Ramos (cell line): Measurements from ENCODE around the gene ATP6V1B1.
"Not testable (repeated sequence)": the region's sequence is repeated elsewhere in the genome, so short reads cannot be mapped to it uniquely, and the experiment has no call there.

Experiments used
- in situ Hi-C: fragments of 300-500 bp; cut with MboI; formaldehyde crosslinking; loops from one replicate; pipeline ENCODE4 v1.14.3; 2022; ENCODE audit warnings: low sequenced_read_pairs; ENCODE audit not compliant: unreplicated experiment

ATP6V1B1 gene

GRCh38 chr2:70999931-71000330 is 64.2 kb downstream of the ATP6V1B1 start:
- in situ Hi-C loops, result not testable (repeated sequence)

- in situ Hi-C loops, result no loop called here
Measured at GRCh38 chr2:71000780-71001591, 65.3 kb downstream of the ATP6V1B1 start.

- in situ Hi-C loops, result no loop called here
Measured at GRCh38 chr2:71001592-71001927, 65.9 kb downstream of the ATP6V1B1 start.

GRCh38 chr2:71001981-71002570 is 66.4 kb downstream of the ATP6V1B1 start:
- in situ Hi-C loops, result no loop called here

- in situ Hi-C loops, result no loop called here
Measured at GRCh38 chr2:71003396-71003795, 67.7 kb downstream of the ATP6V1B1 start.

GRCh38 chr2:71003966-71004755 is 68.5 kb downstream of the ATP6V1B1 start:
- in situ Hi-C loops, result no loop called here

- in situ Hi-C loops, result no loop called here
Measured at GRCh38 chr2:71004857-71005256, 69.2 kb downstream of the ATP6V1B1 start.

- in situ Hi-C loops, result no loop called here
Measured at GRCh38 chr2:71005271-71006202, 69.8 kb downstream of the ATP6V1B1 start.

- in situ Hi-C loops, result no loop called here
Measured at GRCh38 chr2:71006323-71006722, 70.6 kb downstream of the ATP6V1B1 start.

GRCh38 chr2:71006955-71007799 is 71.5 kb downstream of the ATP6V1B1 start:
- in situ Hi-C loops, result no loop called here

- in situ Hi-C loops, result no loop called here
Measured at GRCh38 chr2:71008342-71008741, 72.6 kb downstream of the ATP6V1B1 start.

GRCh38 chr2:71011786-71012185 is 76.1 kb downstream of the ATP6V1B1 start:
- in situ Hi-C loops, result not testable (repeated sequence)
